Endodermal cell (in vitro differentiated cells): ENCODE results near the gene MID1. TPM values are rescaled to one million over a fixed set of nuclear protein-coding genes. Genes with fewer than 3 reads are reported as not detected.

ENCODE experiments used
- DNase-seq: peaks from one replicate; pipeline ENCODE4 v3.0.0-alpha.2; 2017
- H3K27ac ChIP-seq: 2 replicates; pipeline ENCODE4 v1.5.1; 2013; ENCODE audit warnings: mild to moderate bottlenecking, low read depth, low read length, moderate library complexity
- H3K27me3 ChIP-seq: 2 replicates; pipeline ENCODE4 v1.6.1; 2013; ENCODE audit warnings: mild to moderate bottlenecking, low read length, moderate library complexity; ENCODE audit not compliant: insufficient read depth, control insufficient read depth, poor library complexity, severe bottlenecking
- H3K36me3 ChIP-seq: 2 replicates; pipeline ENCODE4 v1.7.0; 2013; ENCODE audit warnings: mild to moderate bottlenecking, low read length, moderate library complexity; ENCODE audit not compliant: control insufficient read depth, insufficient read depth
- H3K4me1 ChIP-seq: one replicate; pipeline ENCODE4 v1.7.0; 2013; ENCODE audit warnings: low read length; ENCODE audit not compliant: control insufficient read depth, insufficient read depth
- H3K4me3 ChIP-seq: 2 replicates; pipeline ENCODE4 v1.5.1; 2013; ENCODE audit warnings: mild to moderate bottlenecking, low read length, moderate library complexity
- H3K9ac ChIP-seq: 2 replicates; pipeline ENCODE4 v1.6.1; 2013; ENCODE audit warnings: mild to moderate bottlenecking, low read length, moderate library complexity; ENCODE audit not compliant: poor library complexity, severe bottlenecking; ENCODE audit errors: extremely low read depth
- H3K9me3 ChIP-seq: 2 replicates; pipeline ENCODE4 v1.6.1; 2013; ENCODE audit warnings: mild to moderate bottlenecking, low read length, moderate library complexity; ENCODE audit not compliant: control insufficient read depth
- H3K27ac Mint-ChIP-seq: 2 replicates; pipeline ENCODE4 v1.8.0; 2020; ENCODE audit warnings: mixed read lengths
- H3K27me3 Mint-ChIP-seq: 2 replicates; pipeline ENCODE4 v1.8.0; 2021; ENCODE audit warnings: mild to moderate bottlenecking, mixed read lengths; ENCODE audit not compliant: insufficient read depth
- H3K36me3 Mint-ChIP-seq: 2 replicates; pipeline ENCODE4 v1.8.0; 2020; ENCODE audit warnings: low read depth, mixed read lengths
- H3K4me1 Mint-ChIP-seq: 2 replicates; pipeline ENCODE4 v1.8.0; 2020; ENCODE audit warnings: mixed read lengths
- H3K4me3 Mint-ChIP-seq: 2 replicates; pipeline ENCODE4 v1.8.0; 2020; ENCODE audit warnings: mild to moderate bottlenecking, moderate library complexity, mixed read lengths
- H3K9me3 Mint-ChIP-seq: 2 replicates; pipeline ENCODE4 v1.8.0; 2020; ENCODE audit warnings: mild to moderate bottlenecking, mixed read lengths
- CTCF ChIP-seq: fragments of 200-600 bp; sonication (generic); conservative IDR thresholded peaks from 2 replicates; pipeline ENCODE4 v1.5.0; 2021; ENCODE audit warnings: antibody characterized with exemption, mild to moderate bottlenecking
- WGBS, 2 experiments: methylation state at CpG; one replicate each; pipeline versions ENCODE4 v1.1.5 to v1.1.7; 2013; ENCODE audit warnings: missing lambda C conversion rate in 2 of 2, mixed read lengths in 1 of 2; ENCODE audit not compliant: insufficient coverage in 1 of 2, insufficient read length in 1 of 2; 5-methylcytosine and 5-hydroxymethylcytosine counted together
- total RNA-seq, 2 donors: library from RNA; stranded (reverse); fragmentation: NEBNext Ultra II Directional in 1 of 2; extraction: Animal tissue kit (Norgen Biotek cat#: 25700) in 1 of 2; gene quantifications; 2 replicates in 1 of 2; 3 replicates in 1 of 2; pipeline ENCODE4 v1.2.1, GENCODE V29; 2021

The MID1 gene
- total RNA-seq, 2 donors from 2014 or later: 23.5 to 24.9 TPM

GRCh38 chrX:10571260-10571659 lies 49.1 kb downstream of the MID1 start:
- Mint-ChIP-seq H3K9me3 (peaks cover 73% of the 10 kb centered on the region), H3K27ac (no peak overlapping the region), H3K36me3 (peaks cover 12% of the 10 kb centered on the region), H3K27me3 (no peaks in the 10 kb centered on the region), H3K4me1 (peaks cover 3% of the 10 kb centered on the region), H3K4me3 (no peak overlapping the region)
- H3K36me3 ChIP-seq: peaks cover 6% of the 10 kb centered on the region
- 100% methylated on average over 1 of the region's 1 CpG; no CpG with 5 or more reads in 1 of the 2 experiments for WGBS, 2 experiments
- H3K4me1 ChIP-seq: no peaks in the 10 kb centered on the region
- no peak for TF ChIP-seq CTCF
- no peaks in the 10 kb centered on the region for H3K9me3 ChIP-seq
- no peak overlapping the region for H3K27ac ChIP-seq
- H3K9ac ChIP-seq: no peak overlapping the region
- no peak for DNase-seq
- no peaks in the 10 kb centered on the region for H3K27me3 ChIP-seq
- H3K4me3 ChIP-seq: no peak overlapping the region

- Histone ChIP-seq H3K27ac (no peak overlapping the region), H3K9ac (no peak overlapping the region), H3K4me3 (no peak overlapping the region), H3K4me1 (no peaks in the 10 kb centered on the region), H3K27me3 (no peaks in the 10 kb centered on the region), H3K9me3 (no peaks in the 10 kb centered on the region), H3K36me3 (peaks cover 6% of the 10 kb centered on the region)
- WGBS, 2 experiments: 100% methylated on average over 1 of the region's 1 CpG
- H3K9me3 Mint-ChIP-seq: peaks cover 75% of the 10 kb centered on the region
- peaks cover 15% of the 10 kb centered on the region for H3K36me3 Mint-ChIP-seq
- H3K4me3 Mint-ChIP-seq: no peak overlapping the region
- DNase-seq: no peak
- no peak for TF ChIP-seq CTCF
- no peaks in the 10 kb centered on the region for H3K27me3 Mint-ChIP-seq
- H3K4me1 Mint-ChIP-seq: peaks cover 3% of the 10 kb centered on the region
- no peak overlapping the region for H3K27ac Mint-ChIP-seq
Observed at GRCh38 chrX:10570601-10571000, 49.8 kb downstream of the MID1 start.

DNA sequence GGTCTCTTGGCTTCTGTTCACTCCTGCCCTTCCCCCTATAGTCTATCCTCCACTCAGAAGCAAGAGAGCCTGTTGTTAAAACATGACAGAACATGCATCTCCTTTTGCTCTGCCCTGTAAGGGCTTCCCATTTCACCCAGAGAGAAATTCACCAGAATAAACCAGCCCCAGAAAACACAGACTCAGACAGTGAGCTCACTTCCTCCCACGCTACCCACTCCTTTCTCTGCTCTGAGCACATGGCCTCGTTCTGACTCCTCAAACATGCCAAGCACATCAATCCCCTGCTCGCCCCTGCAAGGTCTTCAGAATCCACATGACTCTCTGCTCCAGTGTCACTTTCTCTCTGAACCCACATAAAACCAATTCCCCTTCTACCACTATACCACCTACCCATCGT lies 50.4 kb downstream of the MID1 start:
- H3K4me3 ChIP-seq: no peak overlapping the region
- peaks cover 6% of the 10 kb centered on the region for H3K36me3 ChIP-seq
- Mint-ChIP-seq H3K36me3 (peaks cover 15% of the 10 kb centered on the region), H3K9me3 (peaks cover 76% of the 10 kb centered on the region), H3K4me3 (no peak overlapping the region), H3K27me3 (no peaks in the 10 kb centered on the region), H3K27ac (no peak overlapping the region), H3K4me1 (peaks cover 6% of the 10 kb centered on the region)
- no peak for TF ChIP-seq CTCF
- WGBS, 2 experiments: 79 to 100% methylated on average over 1 to 4 of the region's 4 CpGs
- no peaks in the 10 kb centered on the region for H3K4me1 ChIP-seq
- no peak for DNase-seq
- H3K27ac ChIP-seq: no peak overlapping the region
- H3K9ac ChIP-seq: no peak overlapping the region
- H3K9me3 ChIP-seq: no peaks in the 10 kb centered on the region
- no peaks in the 10 kb centered on the region for H3K27me3 ChIP-seq
